ENCODE measurements around the gene SLC39A13.

Gene SLC39A13

GRCh38 chr11:47433157-47433556, 24.8 kb downstream of the SLC39A13 start:
- no peak overlapping the region for H3K27ac ChIP-seq
- TF ChIP-seq CTCF (IDR thresholded peaks at IDR 0.05) (no peak), ZFX (IDR thresholded peaks at IDR 0.05; ENCODE audit: borderline replicate concordance) (no peak)

- TF ChIP-seq ZFX (IDR thresholded peaks at IDR 0.05; ENCODE audit: borderline replicate concordance) = no peak
- TF ChIP-seq CTCF (IDR thresholded peaks at IDR 0.05) = no peak
- no peak overlapping the region for H3K27ac ChIP-seq
Observed at GRCh38 chr11:47434011-47434786, 25.8 kb downstream of the SLC39A13 start.

- no peak for TF ChIP-seq ZFX (IDR thresholded peaks at IDR 0.05; ENCODE audit: borderline replicate concordance)
- no peak overlapping the region for H3K27ac ChIP-seq
Observed at GRCh38 chr11:47435687-47436086, 27.3 kb downstream of the SLC39A13 start.

GRCh38 chr11:47436726-47437125, 28.3 kb downstream of the SLC39A13 start:
- TF ChIP-seq ZFX (IDR thresholded peaks at IDR 0.05; ENCODE audit: borderline replicate concordance) (no peak), CTCF (IDR thresholded peaks at IDR 0.05) (no peak)

GRCh38 chr11:47437218-47437745, 28.9 kb downstream of the SLC39A13 start:
- no peak overlapping the region for H3K27ac ChIP-seq
- TF ChIP-seq CTCF (IDR thresholded peaks at IDR 0.05) = no peak
- TF ChIP-seq ZFX (IDR thresholded peaks at IDR 0.05; ENCODE audit: borderline replicate concordance) = no peak

More at GRCh38 chr11:47436726-47437125, 28.3 kb downstream of the SLC39A13 start:
- H3K27ac ChIP-seq = no peak overlapping the region

GRCh38 chr11:47437746-47438418, 29.5 kb downstream of the SLC39A13 start:
- TF ChIP-seq CTCF (IDR thresholded peaks at IDR 0.05) (no peak), ZFX (IDR thresholded peaks at IDR 0.05; ENCODE audit: borderline replicate concordance) (no peak)
- no peak overlapping the region for H3K27ac ChIP-seq

GRCh38 chr11:47438721-47439120, 30.3 kb downstream of the SLC39A13 start:
- TF ChIP-seq CTCF (IDR thresholded peaks at IDR 0.05) (no peak), ZFX (IDR thresholded peaks at IDR 0.05; ENCODE audit: borderline replicate concordance) (no peak)

More at GRCh38 chr11:47438721-47439120, 30.3 kb downstream of the SLC39A13 start:
- no peak overlapping the region for H3K27ac ChIP-seq

All from 22Rv1 (cell line).